ENCODE data around the gene THAP4.

DNA sequence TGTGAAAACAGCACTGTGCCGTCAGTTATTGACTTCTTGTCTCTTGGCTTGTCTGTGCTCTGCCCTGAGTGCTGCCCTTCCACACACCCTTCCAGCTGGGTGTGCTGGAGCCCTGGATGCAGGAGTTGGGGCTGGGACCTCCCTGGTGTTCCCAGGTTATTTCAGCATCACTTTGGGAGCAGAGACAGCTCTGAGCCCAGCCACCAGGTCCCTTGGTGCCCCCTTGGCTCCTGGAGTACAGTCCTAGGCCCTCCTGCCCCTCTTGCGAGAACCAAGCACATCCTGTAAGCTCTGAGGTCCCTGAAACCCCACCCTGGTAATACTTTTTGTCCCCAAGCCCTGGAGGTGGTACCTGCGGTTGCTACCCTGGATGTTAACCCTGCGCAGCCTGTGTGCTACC, 54.2 kb downstream of the THAP4 start:
- TF ChIP-seq, protein P1, sequence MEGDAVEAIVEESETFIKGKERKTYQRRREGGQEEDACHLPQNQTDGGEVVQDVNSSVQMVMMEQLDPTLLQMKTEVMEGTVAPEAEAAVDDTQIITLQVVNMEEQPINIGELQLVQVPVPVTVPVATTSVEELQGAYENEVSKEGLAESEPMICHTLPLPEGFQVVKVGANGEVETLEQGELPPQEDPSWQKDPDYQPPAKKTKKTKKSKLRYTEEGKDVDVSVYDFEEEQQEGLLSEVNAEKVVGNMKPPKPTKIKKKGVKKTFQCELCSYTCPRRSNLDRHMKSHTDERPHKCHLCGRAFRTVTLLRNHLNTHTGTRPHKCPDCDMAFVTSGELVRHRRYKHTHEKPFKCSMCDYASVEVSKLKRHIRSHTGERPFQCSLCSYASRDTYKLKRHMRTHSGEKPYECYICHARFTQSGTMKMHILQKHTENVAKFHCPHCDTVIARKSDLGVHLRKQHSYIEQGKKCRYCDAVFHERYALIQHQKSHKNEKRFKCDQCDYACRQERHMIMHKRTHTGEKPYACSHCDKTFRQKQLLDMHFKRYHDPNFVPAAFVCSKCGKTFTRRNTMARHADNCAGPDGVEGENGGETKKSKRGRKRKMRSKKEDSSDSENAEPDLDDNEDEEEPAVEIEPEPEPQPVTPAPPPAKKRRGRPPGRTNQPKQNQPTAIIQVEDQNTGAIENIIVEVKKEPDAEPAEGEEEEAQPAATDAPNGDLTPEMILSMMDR (optimal IDR thresholded peaks at IDR 0.05 in 1 of 3, IDR thresholded peaks at IDR 0.05 in 1 of 3, conservative IDR thresholded peaks at IDR 0.05 in 1 of 3; ENCODE audit: extremely low read depth in 1 of 3, insufficient read depth in 2 of 3, low read length in 3 of 3), result no peak
- TF ChIP-seq EZH2 (IDR thresholded peaks at IDR 0.05; ENCODE audit: low read length), result no peak

Data from keratinocyte (primary cell).